Bronchial epithelial cell (primary cell): ENCODE results near the gene SDK2. TPM values are rescaled to one million over a fixed set of nuclear protein-coding genes. Genes with fewer than 3 reads are reported as not detected.

Experiments
- DNase-seq: peaks from one replicate; pipeline ENCODE4 v3.0.0-alpha.2; 2010; ENCODE audit warnings: low read depth
- FAIRE-seq: peaks from 2 replicates; lab custom pipeline; 2011; peaks lifted over from hg19 to GRCh38; lab: Jason Lieb, UNC
- H3K27me3 ChIP-seq: 2 replicates; pipeline ENCODE4 v1.5.1; 2011; ENCODE audit warnings: low read length; ENCODE audit not compliant: control insufficient read depth, insufficient read depth
- H3K36me3 ChIP-seq: 2 replicates; pipeline ENCODE4 v1.5.1; 2011; ENCODE audit warnings: low read length; ENCODE audit not compliant: control insufficient read depth, insufficient read depth
- H3K4me3 ChIP-seq: 2 replicates; pipeline ENCODE4 v1.5.1; 2011; ENCODE audit warnings: mild to moderate bottlenecking, low read depth, low read length, control low read depth
- total RNA-seq: library from RNA; depleted of rRNA; stranded (reverse); fragments of >200 nt; gene quantifications from 2 replicates; pipeline ENCODE4 v1.2.1, GENCODE V29; 2014
- TF ChIP-seq, protein P1 (sequence below): IDR thresholded peaks from 2 replicates; pipeline ENCODE4 v1.5.1; 2011; ENCODE audit warnings: mild to moderate bottlenecking, moderate library complexity, low read length, control low read depth, inconsistent platforms; ENCODE audit not compliant: insufficient read depth, severe bottlenecking

SDK2 gene
- total RNA-seq, 1 donor from 2014 or later = 2.1 TPM

DNA sequence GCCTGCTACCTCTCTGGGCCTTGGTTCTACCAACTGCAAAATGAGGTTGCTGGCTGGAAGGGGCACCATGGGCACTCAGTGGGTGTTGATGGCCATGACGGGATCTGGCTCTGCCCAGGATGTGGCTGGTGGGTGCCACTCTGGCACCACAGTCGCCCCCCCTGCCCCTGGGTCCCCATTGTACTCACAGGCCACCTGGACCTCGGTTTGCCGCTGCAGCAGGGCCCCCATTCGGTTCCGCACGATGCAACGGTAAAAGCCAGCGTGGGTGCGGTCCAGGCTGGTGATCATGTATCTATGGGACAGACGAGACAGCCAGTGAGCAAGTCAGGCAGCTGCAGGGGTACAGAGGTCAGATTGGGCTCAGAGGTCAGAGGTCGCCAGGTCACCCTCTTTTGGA is 172.3 kb downstream of the SDK2 start:
- no peaks in the 10 kb centered on the region for H3K27me3 ChIP-seq
- DNase-seq (no peak), FAIRE-seq (no peak)
- no peaks in the 10 kb centered on the region for H3K36me3 ChIP-seq
- TF ChIP-seq, protein P1, sequence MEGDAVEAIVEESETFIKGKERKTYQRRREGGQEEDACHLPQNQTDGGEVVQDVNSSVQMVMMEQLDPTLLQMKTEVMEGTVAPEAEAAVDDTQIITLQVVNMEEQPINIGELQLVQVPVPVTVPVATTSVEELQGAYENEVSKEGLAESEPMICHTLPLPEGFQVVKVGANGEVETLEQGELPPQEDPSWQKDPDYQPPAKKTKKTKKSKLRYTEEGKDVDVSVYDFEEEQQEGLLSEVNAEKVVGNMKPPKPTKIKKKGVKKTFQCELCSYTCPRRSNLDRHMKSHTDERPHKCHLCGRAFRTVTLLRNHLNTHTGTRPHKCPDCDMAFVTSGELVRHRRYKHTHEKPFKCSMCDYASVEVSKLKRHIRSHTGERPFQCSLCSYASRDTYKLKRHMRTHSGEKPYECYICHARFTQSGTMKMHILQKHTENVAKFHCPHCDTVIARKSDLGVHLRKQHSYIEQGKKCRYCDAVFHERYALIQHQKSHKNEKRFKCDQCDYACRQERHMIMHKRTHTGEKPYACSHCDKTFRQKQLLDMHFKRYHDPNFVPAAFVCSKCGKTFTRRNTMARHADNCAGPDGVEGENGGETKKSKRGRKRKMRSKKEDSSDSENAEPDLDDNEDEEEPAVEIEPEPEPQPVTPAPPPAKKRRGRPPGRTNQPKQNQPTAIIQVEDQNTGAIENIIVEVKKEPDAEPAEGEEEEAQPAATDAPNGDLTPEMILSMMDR = no peak
- H3K4me3 ChIP-seq = no peak overlapping the region

DNA sequence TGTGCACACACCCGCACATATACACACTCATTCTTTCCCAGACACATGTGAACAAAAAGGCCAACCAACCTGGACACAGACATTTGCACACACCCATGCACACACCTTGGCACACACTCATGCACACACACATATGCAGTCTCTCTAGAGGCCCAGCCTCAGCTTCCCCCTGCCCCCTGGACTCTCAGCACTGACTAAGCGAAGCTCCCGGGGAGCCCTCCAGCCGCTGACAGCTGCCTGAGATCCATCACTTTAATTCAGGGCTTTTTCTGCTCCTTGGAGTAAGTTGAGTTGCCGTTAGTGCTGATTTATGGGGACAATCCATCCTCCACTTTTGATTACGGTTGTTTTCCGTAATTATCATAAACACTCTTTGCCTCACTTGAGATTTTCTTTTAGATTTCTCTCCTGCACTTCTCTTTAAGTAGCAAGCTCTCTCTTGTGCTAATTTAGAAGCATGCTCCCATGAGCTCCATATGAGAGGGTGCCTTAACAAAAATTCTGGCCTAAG is 173.9 kb downstream of the SDK2 start:
- TF ChIP-seq, protein P1 = no peak
- FAIRE-seq (no peak), DNase-seq (no peak)
- Histone ChIP-seq H3K27me3 (no peaks in the 10 kb centered on the region), H3K36me3 (no peaks in the 10 kb centered on the region), H3K4me3 (no peak overlapping the region)

DNA sequence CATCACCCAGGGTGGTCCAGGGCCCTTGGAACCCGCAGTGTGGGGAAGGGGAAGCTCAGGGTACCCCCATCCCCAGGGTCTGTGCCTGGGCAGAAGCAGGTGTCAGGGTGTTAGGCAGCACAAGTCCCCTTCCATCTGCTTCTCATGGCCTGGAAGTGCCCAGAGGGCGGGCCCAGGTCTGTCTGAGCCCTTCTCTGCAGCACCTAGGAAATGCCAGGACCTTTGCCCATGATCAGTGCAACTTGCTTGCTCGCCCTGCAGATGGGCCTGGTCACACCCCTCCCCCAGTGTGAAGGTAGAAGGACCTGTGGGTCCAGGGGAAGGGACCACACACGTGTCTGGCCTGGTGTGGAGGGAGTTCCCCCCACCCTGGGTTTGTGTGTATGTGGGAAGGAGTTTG is 174.9 kb downstream of the SDK2 start:
- FAIRE-seq (no peak), DNase-seq (no peak)
- no peaks in the 10 kb centered on the region for H3K27me3 ChIP-seq
- no peak overlapping the region for H3K4me3 ChIP-seq
- no peaks in the 10 kb centered on the region for H3K36me3 ChIP-seq
- TF ChIP-seq, protein P1 = no peak

DNA sequence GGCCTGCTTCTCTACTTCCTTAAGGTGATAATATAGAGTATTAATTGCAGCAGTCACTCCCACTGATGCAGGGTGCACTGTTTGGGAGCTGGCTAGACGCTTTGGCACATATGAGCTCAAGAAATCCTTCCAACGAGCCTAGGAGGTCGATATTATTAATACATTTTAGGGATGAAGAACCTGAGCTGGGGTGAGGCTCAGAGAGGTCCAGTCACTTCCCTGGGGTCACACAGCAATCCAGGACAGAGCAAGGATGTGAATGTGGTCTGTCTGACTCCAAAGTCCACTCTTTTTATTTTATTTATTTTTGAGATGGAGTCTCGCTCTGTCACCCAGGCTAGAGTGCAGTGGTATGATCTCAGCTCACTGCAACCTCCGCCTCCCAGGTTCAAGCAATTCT is 176.0 kb downstream of the SDK2 start:
- TF ChIP-seq, protein P1 = no peak
- FAIRE-seq = no peak
- H3K27me3 ChIP-seq = no peaks in the 10 kb centered on the region
- DNase-seq = no peak
- H3K36me3 ChIP-seq = no peaks in the 10 kb centered on the region
- H3K4me3 ChIP-seq = no peak overlapping the region

DNA sequence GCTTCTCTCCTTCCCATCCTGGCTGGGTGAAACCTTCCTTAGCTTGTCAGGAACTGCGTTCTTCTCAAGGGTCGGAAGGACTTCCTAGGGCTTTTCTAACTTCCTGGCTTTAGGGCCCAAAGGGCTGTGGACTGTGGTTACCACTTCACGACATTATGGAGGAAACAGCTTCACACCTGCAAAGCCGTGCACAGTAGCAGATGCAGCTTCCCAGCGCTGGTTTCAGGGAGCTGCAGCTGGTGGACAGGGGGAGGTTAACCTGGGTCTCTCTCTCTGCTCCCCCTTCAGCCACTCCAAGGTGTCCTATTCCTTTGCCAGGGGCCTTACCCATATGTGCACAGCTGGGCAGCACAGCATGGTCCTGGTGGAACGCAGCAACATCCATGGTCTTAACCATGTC is 176.6 kb downstream of the SDK2 start:
- Histone ChIP-seq H3K4me3 (no peak overlapping the region), H3K36me3 (no peaks in the 10 kb centered on the region), H3K27me3 (no peaks in the 10 kb centered on the region)
- FAIRE-seq (no peak), DNase-seq (no peak)
- TF ChIP-seq, protein P1 = no peak
